H7 (cell line): ENCODE measurements around the gene CCDC69. TPM values are rescaled to one million over a fixed set of nuclear protein-coding genes. Genes with fewer than 3 reads are reported as not detected.
"Not testable (repeated sequence)": the region's sequence is repeated elsewhere in the genome, so short reads cannot be mapped to it uniquely, and the experiment has no call there.

Experiments
- DNase-seq: peaks from one replicate; pipeline ENCODE4 v3.0.0; 2012
- H3K27me3 ChIP-seq: 2 replicates; pipeline ENCODE4 v1.6.0; 2011; ENCODE audit warnings: mild to moderate bottlenecking, low read length; ENCODE audit not compliant: control insufficient read depth, insufficient read depth
- H3K36me3 ChIP-seq: replicated peaks from 2 replicates; pipeline ENCODE4 v1.5.1; 2011; ENCODE audit warnings: low read length; ENCODE audit not compliant: control insufficient read depth, insufficient read depth
- H3K4me3 ChIP-seq: 2 replicates; pipeline ENCODE4 v1.5.1; 2011; ENCODE audit warnings: low read depth, mild to moderate bottlenecking, control low read depth, low read length, moderate library complexity; ENCODE audit not compliant: insufficient read depth
- total RNA-seq: library from RNA; depleted of rRNA; stranded (reverse); fragments of >200 nt; shearing (Covaris generic); gene quantifications from 2 replicates; pipeline ENCODE4 v1.2.3, GENCODE V29; 2014

CCDC69 gene
- total RNA-seq, 1 experiment from 2014 or later, result 5.6 TPM

DNA sequence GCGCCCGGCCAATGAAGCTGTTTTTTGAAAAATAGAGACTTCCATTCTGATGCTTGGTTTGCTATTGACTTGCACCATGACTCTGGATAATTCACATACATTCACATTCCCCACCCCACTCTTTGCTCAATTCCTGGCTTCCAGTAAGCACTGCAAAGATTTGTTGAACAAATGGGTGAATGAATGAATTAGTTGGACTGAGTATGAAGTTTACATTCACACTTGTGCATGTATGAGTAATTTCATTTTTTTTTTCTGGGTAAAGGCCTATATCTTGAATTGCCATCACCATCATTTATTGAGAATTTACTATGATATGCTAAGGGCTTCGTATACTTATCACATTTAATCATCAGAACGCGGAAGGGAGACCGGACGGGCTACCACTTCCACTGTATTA, 13.8 kb upstream of the CCDC69 start:
- Histone ChIP-seq H3K27me3 (no peaks in the 10 kb centered on the region), H3K4me3 (no peak overlapping the region), H3K36me3 (no peaks in the 10 kb centered on the region)
- no peak for DNase-seq

DNA sequence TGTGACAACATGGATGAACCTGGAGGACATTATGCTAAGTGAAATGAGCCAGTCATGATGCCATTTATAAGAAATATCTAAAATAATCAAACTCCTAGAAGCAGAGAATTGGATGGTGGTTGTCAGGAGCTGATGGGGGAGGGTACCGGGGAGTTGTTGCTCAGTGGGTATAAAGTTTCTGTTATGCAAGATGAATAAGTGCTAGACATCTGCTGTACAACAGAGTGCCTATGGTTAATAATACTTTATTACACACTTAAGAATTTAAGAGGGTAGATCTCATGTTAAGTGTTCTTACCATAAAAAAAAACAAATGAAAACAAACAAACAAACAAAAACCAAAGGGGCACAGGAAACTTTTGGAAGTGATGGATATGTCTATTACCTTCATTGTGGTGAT, 13.0 kb upstream of the CCDC69 start:
- no peak for DNase-seq
- Histone ChIP-seq H3K27me3 (no peaks in the 10 kb centered on the region; the same call in 1 of the 2 replicates), H3K4me3 (no peak overlapping the region), H3K36me3 (no peaks in the 10 kb centered on the region)

DNA sequence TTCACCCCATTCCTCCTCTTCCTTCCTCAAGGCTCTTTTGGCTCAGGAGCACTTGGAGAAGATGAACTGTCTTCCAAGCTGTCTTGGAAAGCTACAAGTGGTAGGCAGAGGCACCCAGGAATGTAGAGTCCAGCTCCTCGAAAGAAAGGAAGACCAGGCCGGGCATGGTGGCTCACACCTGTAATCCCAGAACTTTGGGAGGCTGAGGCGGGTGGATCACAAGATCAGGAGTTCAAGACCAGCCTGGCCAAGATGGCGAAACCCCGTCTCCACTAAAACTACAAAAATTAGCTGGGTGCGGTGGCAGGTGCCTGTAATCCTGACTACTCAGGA, 11.3 kb upstream of the CCDC69 start:
- not testable (repeated sequence) for H3K27me3 ChIP-seq, H3K36me3 ChIP-seq

DNA sequence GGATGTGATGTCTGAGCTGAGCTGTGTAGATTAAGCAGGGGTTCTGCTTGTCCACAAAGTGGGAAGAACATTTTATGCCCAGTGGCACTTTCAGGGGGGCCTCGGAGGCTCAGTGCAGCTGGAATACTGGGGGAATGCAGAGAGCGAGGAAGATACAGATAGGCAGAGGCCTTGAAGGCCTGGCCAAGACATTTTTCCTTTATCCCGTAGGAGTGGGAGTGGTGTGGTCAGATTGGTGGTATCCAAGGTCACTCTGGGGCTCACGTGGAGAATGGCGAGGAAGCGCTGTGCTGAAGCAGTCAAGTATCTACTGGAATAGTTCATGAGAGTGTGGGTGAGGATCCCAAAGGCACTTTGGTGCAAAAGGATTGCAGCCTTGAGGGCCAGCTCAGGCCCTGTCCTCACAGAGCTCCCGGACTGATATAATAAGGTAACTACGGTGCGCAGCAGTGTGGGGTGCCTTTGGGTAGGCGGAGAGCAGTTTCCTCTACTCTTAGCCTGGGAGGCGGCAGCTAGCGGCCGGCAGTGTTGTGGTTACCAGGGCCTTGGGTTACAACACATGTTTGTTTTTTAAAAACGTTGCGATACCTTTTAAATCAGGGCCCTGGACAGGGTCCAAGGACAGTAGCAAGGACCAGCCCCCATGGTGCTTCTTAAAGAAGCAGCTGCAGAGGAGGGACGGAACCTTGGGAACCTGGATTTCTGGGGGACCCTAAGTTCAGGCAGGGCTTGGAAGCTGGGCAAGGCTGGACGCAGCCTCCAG, 10.8 kb upstream of the CCDC69 start:
- Histone ChIP-seq H3K4me3 (no peak overlapping the region), H3K36me3 (no peaks in the 10 kb centered on the region), H3K27me3 (no peaks in the 10 kb centered on the region; the same call in 1 of the 2 replicates)
- DNase-seq, result no peak

More for the DNA sequence above, 11.3 kb upstream of the CCDC69 start:
- H3K4me3 ChIP-seq, DNase-seq: not testable (repeated sequence)

DNA sequence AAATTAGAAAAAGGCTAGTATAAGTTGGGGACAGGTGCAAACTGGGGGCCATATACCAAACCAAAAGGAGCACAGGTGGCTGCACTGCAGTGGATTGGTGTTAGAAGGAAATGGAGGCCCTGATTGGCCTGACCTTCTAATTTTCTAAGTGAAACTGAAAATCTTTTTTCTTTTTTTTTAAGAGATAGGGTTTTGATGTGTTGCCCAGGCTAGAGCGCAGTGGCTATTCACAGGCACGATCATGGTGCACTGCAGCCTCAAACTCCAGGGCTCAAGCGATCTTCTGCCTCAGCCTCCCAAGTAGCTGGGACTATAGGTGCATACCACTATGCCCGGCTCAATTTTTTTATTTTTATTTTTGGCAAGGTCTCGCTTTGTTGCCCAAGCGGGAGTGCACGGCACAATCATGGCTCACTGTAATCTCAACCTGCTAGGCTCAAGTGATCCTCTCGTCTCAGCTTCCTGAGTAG, 9.8 kb upstream of the CCDC69 start:
- no peak for DNase-seq
- no peak overlapping the region for H3K4me3 ChIP-seq

DNA sequence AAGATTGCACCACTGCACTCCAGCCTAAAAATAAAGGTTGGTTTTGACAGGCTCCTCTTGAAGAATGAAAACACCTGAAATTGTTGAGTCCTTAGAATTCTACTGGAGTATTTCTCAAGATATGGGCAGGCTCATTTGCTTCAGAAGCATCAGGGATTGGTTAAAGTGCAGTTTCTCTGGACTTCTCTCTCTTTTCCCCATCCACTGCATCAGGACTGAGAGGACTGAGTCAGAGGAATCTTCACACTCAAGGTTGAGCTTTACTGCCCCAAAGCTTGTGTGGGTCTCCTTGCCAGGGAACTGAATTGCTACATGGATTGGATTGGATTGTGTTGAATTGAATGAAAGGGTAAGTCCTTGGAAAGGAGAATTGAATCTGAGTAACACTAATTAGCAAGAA, 7.5 kb upstream of the CCDC69 start:
- Histone ChIP-seq H3K36me3 (no peaks in the 10 kb centered on the region), H3K4me3 (no peak overlapping the region), H3K27me3 (no peaks in the 10 kb centered on the region; the same call in 1 of the 2 replicates)
- DNase-seq, result no peak

More for the DNA sequence above, 9.8 kb upstream of the CCDC69 start:
- Histone ChIP-seq H3K27me3 (no peaks in the 10 kb centered on the region; the same call in 1 of the 2 replicates), H3K36me3 (no peaks in the 10 kb centered on the region)

DNA sequence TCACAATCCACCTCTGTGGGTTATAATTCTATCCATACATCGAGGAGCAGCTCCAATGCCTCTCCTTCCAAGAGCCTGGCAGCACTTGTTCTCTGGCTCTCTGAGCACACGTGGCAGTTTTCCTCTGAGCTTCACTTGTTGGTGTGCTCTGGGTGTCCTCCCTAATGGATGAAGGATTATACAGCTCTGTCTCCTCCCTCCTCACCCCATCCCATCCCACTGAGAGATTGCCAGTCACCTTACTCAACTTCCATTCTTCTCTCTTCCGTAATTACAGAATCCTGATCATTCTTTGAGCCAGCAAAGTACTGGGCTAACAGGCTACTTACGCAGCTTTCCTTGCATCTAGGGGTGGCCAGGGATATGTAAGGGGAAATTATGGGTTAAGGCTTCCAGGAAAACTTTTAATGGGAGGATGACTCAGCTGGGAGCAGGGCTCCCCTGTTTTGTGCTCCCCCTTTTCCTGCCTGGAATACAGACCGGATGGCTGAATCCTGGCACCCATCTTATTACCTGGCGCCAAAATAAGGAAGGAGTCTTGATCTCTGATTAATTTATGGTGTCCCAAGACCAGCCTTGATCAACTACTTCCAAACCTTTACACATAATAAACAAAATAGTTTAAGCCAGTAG, 6.3 kb upstream of the CCDC69 start:
- DNase-seq, result no peak
- Histone ChIP-seq H3K27me3 (no peaks in the 10 kb centered on the region; the same call in 1 of the 2 replicates), H3K4me3 (no peak overlapping the region), H3K36me3 (no peaks in the 10 kb centered on the region)

DNA sequence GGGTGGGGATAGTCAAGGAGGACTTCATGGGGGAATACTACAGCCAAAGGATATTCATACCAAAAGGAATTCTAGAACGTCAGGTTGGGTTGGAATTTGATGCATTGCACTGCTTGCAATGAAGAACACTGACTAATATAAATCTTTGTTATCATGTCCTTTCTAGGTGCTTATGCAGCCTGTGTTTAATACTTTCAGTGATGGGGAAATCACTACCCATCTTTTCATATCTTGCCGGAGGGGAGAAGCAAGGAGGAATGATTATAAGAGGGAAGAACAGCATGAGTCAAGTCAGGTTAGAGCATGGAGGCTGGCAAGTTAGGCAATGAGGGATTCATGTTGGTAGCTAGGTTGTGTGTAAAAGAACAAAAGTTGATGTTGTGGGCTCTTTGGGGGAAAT, 5.1 kb upstream of the CCDC69 start:
- no peaks in the 10 kb centered on the region; the same call in 1 of the 2 replicates for H3K27me3 ChIP-seq
- no peaks in the 10 kb centered on the region for H3K36me3 ChIP-seq
- DNase-seq, result no peak
- no peak overlapping the region for H3K4me3 ChIP-seq

DNA sequence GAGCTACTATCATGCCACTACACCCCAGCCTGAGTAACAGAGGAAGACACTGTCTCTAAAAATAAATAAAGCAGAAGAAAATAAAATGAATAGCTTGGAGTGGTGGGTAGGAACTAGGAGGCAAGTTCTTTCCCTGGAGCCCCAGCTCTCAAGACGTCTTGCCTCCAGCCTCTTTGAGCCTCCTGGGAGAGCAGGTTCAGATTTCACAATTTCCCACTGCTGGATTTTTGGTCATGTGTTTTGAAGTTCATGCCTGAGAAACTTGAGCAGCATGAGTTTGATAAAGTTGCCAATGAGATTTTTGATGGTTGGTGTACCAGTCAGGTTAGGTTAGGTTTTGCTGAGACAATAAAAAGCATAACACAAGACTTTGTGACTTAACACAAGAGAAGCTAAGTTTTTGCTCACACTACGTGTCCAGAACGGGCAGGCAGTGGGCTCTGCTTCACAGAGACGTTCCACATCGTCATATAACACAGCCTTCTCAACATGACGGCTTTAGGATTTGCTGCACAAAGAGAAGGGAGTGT, 4.1 kb upstream of the CCDC69 start:
- Histone ChIP-seq H3K4me3 (no peak overlapping the region), H3K27me3 (peaks cover 5% of the 10 kb centered on the region), H3K36me3 (no peaks in the 10 kb centered on the region)
- DNase-seq, result no peak

DNA sequence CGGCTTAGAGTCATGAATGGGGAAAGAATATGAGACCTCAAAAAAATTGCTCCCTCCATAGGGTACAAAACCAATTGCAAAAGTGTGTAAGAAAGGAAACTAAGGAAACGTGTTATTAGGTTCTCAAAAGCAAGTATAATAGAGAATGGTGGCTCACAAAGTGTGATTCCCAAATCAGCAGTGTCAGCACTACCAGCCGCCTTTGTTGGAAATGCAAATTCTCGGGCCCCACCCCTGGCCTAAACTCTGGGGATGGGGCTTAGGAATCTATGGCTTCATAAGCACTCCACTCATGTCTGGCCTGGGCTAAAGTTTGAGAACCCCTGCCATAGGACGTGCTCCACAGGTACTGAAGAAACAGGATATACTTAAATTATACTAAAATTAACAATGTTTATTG, 1.6 kb upstream of the CCDC69 start:
- no peak for DNase-seq
- peaks cover 8% of the 10 kb centered on the region for H3K27me3 ChIP-seq

DNA sequence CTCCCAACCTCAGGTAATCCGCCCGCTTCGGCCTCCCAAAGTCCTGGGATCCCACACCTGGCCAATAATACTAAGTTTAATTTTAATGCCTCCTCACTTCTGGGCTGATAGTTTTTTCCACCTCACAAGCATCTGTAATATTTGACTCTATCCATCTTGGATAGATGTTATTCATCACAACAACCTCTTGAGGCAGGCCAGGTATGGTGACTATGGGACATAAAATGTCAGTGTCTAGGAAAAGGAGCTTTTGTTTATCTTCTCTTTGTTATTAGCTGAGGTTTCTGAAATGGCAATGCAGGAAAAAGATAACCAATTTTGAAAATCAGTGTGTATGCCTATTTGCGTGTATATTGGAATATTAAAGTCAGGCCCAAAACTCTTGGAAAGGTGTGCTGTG, 1.2 kb upstream of the CCDC69 start:
- Histone ChIP-seq H3K27me3 (peaks cover 8% of the 10 kb centered on the region), H3K4me3 (no peak overlapping the region), H3K36me3 (no peaks in the 10 kb centered on the region)
- DNase-seq, result no peak

More for the DNA sequence above, 1.6 kb upstream of the CCDC69 start:
- no peaks in the 10 kb centered on the region for H3K36me3 ChIP-seq
- H3K4me3 ChIP-seq, result no peak overlapping the region

DNA sequence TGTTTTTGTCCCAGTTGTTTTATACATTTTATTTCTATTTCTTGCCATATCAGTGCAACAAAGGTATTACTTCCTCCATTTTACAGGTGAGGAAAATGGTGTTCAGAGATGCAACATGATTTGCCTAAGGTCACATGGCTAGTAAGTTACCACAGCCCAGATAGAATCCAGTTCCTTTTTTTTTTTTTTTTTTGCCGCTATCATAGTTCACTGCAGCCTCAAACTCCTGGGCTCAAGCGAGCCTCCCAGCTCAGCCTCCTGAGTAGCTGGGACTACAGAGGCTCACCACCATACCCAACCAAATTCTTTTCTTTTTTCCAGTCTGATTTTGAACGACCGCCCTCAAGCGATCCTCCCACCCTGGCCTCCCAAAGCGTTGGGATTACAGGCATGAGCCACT, 480 bp upstream of the CCDC69 start:
- peaks cover 8% of the 10 kb centered on the region for H3K27me3 ChIP-seq
- no peaks in the 10 kb centered on the region for H3K36me3 ChIP-seq
- no peak for DNase-seq
- no peak overlapping the region for H3K4me3 ChIP-seq

DNA sequence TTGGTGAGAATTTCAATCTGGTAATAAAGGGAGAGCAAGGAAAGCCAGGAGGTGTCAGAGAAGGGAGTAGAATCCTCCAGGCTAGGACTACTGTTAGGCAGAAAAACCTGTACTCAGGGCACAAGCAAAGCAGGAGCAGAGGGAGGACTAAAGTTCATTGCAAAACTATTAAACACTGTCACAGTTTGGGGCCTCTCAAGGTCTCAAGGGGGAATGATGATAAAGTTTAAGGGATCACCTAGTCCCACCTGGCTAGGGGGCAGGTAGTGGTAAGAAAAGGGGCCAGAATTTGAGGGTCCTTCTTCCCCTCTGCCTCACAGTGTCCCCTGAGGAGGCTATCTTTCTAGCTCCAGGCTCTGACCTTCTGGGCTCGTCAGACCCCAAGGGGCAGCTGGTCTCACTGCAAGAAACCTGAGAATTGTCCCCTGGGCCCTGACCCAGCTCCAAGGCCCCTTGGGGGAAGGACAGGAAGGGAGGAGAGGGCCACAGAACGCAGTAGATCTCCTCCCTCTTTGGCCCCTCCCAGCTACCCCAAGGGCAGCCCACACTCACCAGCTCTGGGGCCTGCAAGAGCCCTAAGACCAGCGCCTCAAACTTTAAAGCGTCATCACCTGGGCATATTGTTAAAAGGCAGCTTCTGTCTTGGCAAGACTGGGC, 974 bp downstream of the CCDC69 start:
- Histone ChIP-seq H3K27me3 (peaks cover 8% of the 10 kb centered on the region), H3K4me3 (peak overlapping the region; percentile 69), H3K36me3 (no peaks in the 10 kb centered on the region)
- peak; percentile 59 for DNase-seq

DNA sequence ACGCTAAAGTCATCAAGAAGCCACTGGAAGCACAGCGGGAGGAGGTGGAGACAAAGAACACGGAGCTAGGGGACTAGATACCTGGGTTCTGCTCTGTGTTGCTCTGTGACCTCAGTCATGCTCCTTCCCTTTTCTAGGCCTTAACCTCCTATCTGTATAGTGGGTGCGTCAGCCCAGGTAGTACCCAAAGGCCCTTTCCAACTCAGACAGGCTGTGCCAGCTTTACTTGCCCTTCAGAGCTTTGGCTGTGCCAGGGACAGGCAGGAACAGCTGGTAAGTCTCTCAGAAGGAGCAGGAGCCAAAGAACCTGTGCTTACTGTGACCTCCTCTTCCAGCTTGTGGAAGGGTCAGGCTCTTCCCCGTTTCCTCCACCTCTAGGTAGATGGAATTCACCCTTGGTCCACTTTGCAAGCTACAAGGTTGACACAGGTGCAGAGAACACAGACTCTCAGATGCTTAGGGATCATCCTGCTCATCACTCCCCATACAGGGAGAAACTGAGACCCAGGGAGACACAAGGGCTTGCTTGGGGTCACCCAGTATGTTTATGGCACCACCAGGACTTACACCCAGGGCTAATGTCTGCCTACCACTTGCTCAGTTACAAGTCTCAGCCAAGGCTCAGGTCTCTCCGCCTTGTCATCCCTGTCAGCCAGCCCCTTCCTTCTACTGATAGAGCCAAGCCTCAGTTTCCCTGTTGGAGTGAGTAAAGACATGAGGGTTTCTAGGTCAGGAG, 1.7 kb downstream of the CCDC69 start:
- peaks cover 8% of the 10 kb centered on the region for H3K27me3 ChIP-seq
- no peaks in the 10 kb centered on the region for H3K36me3 ChIP-seq
- DNase-seq, result no peak
- H3K4me3 ChIP-seq, result no peak overlapping the region
